Activated CD8-positive, alpha-beta memory T cell treated with anti-CD3 and anti-CD28 coated beads, Interleukin-2, amount 50 U/mL, for 1 hour (primary cell): ENCODE results near the gene FLVCR1.

ENCODE experiments used
- DNase-seq: peaks from one replicate; pipeline ENCODE4 v3.0.0-alpha.2; 2020; ENCODE audit errors: extremely low read depth

The FLVCR1 gene

DNA sequence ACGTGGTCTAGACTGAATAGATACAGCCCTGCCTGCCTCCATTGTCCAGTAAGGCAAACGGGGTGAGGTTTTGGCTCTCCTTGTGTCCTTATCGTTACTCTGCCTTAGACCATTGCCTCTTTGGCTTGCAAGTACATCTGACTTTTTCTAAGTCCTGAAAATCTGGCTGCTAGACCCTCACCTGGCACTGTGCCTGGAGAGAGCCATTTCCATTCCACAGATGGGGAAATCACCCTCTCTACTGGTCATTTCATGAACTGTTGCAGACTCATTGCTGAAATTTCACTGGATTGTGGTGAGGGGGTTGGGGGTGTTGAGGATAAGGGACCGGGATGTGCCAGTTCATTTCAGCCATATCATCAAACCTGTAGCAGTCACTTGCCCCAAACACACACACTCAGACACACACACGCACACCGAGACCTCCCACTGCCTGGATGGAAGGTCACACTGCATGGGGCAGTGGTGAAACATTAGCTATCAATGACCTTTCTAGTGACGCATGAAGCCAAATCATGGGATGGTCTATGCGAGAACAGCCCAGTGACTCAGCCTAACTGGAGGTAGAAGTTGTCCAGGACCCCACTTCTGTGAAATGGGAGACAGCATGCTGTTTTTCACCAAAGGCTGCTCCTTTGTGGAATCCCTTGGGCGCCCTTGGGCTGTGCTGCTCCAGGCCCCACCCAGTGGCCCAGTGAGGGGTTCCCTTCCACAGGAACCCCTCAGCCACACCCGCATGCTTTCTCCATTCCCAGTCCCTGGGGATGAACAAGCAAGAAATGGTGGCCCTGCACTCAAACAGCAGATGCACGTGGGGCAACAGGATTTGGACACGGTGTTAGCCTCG lies 57.4 kb downstream of the FLVCR1 start:
- DNase-seq, result no peak

DNA sequence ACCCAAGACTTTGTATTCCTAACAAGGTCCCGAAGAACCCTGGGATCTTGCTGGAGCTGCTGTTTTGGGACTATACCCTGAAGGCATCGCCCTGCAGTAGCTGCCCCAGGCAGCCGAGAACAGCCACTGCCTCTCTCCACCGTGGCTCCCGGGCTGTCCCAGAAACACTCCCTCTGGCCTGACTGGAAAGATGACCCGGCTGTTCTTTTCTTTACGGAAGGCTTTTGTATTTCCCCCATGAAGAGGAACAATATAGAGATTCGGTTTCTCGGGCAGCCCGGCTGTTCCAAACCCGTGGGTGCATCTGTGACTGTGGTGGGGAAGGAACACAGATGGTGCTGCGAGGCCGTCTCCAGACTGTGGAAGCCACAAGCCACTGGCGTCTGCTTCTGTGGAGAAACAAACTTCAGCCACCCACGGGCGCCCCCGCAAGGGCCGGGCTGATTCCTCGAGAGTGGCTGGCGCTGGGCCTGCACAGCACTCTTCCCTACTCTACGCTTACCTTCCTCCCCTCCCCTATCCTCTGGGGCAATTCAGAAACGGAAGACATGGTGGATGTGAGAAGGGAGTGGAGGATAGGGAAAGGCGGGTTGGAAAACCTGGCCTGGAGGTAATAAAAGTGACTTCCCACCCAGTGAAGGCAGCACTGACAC lies 58.5 kb downstream of the FLVCR1 start:
- no peak for DNase-seq

DNA sequence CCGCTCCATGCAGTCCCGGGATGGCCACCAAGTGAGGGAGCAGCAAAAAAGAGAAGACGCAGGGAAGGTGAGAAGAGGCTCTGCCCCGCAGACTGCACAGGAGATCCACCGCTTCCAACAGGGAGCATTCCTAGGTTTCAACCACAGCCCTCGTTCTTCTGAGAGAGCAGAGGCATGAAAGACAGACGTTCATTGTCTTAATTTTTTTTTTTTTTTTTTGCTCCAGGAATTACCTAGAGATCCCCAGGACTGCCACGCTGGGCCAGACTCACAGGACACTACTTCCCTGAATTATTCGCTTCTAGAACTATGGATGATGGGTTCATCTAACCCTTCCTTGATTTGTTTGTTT lies 59.0 kb downstream of the FLVCR1 start:
- DNase-seq, result no peak

DNA sequence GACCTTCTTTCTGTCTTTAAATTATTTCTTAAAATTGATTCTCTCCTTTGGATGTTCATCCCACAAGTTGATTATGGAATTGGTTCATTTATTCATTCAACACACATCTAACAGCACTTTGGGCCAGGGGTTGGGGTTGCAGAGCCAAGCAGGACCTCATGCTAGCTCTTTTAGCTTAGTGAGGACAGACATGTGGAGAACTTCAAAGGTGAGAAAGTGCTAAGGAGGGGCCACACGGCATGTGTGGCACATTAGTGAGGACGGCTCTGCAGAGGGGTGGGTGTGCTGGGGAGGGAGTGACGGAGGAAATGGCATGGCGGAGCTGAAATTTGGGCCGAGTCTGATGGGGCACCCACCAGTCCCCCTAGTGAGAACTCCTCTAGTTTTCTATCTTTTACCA lies 59.8 kb downstream of the FLVCR1 start:
- no peak for DNase-seq

DNA sequence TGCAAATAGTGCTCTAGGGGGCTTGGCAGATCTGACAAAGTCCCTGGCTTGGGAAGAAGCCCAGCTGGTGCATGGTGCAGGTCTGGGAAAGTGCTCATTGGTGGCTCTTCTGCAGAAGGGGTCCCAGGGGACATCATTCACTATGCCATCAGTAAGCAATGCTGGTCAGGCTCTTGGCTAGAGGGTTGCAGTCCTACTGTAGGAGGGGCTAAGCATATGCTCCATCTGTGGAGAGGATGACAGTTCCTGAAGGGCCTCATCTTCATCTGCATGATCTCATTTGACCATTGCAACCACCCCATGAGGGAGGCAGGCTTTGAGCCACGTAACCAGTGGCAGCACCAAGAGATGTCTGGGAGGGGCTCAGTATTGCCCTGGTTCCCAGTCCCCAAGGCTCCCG lies 60.7 kb downstream of the FLVCR1 start:
- no peak for DNase-seq

DNA sequence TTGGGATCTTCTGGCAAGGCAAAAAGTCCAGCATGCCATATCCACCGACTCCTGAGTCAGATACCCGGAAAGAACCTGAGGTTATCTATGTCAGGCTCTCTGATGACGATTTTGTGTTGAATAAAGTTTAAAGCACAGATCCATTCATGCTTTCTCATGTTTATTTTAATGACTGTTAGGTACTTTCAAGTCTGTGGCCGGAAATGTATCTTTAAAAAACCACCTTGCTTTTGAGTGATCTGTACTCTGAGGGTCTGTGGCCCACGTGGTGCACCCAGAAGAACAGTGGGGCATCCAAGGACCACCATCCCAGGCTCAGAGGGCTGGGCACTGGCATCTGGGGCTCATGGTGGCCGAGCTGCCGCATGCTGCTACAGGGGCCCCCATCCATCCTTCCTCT lies 62.2 kb downstream of the FLVCR1 start:
- DNase-seq, result no peak

DNA sequence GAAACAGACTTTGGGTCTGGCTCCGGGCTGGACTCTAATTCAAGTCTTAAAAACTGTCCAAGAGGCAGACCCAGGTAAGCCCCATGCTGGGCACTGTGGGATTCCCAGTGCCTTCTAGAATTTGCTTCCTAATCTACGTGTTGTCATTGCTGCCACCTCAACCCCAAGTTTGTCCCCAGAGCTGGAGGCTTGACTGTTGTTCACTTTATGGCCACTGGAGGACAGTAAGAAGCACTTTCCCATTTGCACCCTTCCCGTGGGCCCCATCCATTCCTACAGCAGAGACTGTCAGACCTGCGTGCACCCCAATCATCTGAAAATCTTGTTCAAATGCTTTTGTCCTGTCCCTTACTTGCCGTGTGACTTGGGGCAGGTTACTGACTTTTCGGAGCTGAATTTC lies 62.8 kb downstream of the FLVCR1 start:
- DNase-seq, result no peak

DNA sequence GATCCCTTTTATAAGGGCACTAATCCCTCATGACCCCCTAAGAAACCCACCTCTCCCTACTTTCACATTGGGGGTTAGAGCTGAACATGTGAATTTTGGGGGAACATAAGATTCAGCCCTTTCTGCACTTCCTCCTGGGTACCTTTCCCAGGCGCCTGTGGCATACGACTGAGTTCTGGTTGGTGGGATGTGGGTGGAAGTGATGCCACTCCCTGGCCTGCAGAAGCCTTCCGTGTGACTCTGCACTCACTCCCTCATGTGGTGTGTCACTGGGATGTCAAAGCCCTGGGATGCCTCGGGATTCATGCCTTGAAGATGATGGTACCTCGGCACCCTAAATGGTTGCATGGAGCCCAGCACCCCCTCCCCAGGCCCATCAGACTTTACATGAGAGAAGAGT lies 63.9 kb downstream of the FLVCR1 start:
- DNase-seq, result no peak

DNA sequence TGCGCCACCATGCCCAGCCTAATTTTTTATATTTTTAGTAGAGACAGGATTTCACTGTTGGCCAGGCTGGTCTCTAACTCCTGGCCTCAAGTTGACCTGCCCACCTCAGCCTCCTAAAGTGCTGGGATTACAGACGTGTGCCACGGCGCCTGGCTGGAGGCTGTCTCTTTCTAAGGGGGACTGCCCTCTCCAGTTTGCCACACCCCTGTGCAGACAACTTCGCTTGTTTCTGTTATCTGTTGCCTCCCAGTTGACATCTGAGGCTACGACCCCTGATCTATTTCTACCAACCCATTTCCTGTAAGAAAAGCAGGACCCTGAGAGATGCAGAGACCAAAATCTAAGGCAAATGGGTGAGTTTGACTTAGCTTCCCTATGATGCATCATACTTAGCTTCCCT lies 68.3 kb downstream of the FLVCR1 start:
- no peak for DNase-seq

DNA sequence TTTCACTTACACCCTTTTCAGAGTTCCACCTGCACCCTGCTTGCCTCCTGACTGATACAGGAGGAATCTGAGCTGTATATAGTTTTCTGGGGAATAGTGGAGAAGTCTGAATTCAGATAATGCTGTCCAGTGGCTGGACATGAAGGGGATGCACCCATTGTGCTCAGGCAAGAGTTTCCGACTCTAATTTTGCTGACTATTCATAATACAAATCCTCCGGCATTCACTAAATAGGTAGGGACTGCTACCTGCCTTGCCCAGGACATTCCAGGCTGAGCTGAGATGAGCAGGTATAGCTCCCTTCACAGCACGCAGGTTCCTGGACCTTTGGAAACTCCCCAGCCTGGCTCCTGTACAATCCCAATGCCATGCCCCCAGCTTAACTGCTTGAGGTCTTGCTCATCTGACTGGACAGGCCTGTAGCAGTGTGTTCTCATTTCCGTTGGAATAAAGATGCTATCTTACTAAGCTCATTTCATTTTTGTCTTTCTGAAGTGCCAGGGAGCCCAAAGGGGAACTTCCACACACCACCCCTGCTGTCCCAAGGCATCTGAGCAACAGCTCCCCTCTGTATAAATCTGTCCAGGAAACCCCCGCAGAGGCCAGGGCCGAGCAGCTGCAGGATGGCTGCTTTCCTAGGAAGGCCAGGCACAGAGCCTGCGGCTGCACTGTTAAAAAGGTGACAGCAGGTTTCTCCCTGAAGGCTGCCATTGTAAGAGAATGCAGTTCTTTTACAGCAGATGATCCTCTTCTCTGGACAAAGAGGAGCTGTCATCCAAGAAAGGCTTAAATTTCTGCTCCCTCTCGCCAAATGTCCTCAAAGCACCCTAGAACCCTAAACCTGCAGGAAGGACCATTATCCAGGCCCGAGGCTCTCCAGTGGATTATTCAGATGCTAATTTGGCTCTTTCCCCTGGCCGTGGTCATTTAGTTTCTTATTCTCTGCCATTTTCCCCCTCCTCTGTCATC lies 70.5 kb downstream of the FLVCR1 start:
- DNase-seq, result no peak

DNA sequence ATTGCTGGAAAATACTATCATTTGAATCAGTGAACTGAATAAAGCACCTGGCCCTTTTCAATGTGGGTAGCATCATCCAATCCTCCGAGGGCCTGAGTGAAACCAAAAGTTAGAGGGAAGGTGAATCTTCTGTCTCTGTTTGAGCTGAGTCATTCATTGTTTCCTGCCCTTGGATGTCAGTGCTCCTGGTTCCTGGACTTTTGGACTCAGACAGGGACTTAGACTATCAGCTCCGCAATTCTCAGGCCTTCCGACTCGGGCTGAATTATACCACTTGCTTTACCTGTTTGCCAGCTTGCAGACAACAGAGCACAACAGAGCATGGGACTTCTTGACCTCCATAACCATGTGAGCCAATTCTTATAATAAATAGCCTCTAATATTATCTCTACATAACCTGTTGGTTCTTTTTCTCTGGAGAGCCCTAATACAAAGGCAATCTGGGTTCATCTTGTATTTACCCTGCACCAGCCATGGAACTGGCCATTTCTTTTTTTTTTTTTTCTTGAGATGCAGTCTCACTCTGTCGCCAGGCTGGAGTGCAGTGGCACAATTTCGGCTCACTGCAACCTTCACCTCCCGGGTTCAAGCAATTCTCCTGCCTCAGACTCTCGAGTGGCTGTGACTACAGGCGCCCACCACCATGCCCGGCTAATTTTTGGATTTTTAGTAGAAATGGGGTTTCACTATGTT lies 73.1 kb downstream of the FLVCR1 start:
- DNase-seq, result no peak

DNA sequence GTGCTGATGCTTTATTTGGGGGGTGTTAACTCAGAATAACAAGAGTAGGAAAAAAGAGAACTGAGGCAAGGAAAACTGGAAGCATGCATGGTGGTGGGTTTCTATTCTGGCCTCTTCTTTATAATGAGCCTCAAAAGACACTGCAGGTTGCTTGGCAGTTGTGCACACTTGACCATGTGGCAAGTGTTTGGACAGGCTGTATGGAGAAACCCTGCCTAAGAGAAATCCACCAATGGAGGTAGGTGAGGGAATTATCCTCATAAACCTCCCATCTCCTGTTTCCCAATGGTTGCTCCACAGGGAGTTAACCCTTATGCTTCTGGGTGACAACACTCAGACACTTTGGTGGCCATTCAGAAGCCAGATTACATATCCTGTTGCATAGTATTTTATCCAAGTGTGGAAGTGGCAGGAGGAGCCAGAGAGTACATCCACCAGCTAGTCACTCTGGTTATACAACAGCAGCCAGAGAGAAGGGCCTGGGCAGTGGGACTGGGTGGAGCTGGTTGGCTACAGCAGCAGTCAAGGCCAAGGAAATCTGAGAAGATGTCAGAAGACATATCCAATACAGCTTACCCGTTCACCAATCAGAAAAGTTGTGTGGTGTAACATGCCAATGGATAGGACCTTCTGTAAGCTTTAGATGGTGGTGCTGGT lies 75.9 kb downstream of the FLVCR1 start:
- no peak for DNase-seq

DNA sequence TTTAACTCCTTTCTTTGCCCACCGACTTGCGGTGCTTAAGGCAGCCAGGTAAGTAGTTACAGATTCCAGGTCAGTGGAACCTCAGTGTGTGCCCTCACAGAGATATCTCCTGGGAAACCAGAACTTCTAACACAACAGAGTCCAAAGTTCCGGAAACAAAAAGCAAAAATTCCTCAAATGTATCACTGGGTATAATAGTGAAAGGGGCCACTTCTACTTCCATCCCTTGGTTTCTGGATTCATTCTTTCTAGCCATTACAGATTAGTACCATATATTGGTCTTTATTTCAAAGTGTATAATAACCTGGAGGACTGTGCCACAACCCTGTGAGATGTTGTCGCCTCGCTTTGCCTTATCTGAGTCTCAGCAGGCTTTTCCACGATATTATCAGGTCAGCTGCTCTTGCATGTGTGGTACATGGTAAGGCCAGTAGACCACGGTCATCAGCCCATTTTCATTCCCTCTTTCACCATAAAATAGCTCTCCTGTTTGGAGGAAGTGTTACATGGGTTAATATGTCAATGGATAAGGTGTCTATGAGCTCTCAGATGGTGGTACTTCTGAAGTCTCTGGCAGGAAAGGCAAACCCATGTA lies 77.4 kb downstream of the FLVCR1 start:
- DNase-seq, result no peak

DNA sequence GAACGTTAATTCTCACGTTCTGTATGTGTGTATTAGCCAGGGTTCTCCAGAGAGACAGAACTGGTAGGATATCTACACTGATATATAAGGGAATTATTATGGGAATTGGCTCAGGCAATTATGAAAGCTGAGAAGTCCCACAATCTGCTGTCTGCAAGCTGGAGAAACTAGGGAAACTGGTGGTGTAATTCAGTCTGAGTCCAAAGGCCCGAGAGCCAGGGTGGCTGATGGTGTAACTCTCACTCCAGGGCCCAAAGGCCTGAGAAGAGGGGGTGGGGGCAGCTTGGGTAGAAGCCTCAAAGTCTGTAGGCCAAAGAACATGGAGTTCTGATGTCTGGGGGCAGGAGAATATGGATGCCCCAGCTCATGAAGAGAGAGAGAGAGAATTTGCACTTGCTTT lies 79.0 kb downstream of the FLVCR1 start:
- DNase-seq, result no peak

DNA sequence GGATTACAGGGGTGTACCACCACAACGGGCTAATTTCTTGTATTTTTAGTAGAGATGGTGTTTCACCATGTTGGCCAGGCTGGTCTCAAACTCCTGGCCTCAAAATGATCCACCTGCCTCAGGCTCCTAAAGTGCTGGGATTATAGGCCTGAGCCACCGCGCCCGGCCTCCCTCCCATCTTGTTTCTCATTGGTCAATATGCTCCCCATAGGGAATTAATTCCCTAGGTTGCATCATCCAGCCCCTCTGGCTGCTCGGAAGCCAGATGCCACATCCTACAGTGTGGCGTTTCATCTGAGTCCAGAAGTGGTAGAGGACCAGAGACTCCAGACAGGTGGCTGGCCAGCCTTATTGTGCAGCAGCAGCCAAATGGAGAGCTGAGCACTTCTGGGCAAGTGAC lies 80.8 kb downstream of the FLVCR1 start:
- no peak for DNase-seq

DNA sequence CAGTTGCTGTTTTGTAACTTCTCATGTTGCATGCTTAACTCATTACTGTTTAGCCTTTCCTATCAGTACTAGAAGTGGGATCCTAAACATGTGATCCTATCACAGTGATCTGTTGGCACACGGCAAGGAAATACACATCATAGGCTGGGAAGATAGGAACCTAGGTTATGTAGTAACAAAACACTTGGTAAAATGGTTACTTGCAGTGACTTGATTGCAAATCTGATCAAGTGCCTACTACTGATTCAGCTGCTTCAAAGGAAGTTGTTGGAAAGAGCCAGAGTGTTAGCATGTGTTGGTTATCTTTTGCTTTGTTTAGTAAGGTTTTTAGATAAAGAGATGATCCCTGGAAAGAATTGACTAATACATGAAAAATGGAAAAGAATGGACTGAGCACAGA lies 83.4 kb downstream of the FLVCR1 start:
- no peak for DNase-seq

DNA sequence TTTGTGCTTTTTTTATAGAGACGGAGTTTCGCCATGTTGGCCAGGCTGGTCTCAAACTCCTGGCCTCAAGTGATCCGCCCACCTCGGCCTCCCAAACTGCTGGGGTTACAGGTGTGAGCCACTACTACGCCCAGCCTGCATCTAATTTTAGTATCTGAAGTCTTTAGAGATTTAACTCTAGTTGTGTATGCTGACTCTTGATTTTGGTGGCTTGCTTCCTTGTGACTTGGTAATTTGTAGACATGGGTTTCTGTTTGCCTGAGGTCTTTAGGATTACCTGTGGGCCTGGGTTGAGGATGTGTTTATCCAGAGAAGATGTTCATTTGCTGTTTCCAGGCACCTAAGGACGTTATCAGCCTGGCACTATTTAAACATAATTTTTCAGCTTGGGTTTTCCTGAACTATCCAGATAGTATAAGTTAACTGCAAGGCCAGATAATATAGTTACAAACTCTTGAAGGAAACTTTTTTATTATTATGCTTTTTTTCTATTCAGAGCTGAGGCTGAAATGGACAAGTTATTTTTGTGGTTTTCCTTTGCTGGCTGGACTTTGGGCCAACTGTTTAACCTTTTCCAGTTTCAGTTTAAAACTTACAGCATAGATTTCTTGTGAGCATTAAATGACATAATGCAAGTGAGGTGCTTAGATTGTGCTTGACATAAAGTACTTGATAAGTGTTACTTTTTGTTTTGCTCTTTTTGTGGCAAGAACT lies 84.8 kb downstream of the FLVCR1 start:
- DNase-seq, result no peak

DNA sequence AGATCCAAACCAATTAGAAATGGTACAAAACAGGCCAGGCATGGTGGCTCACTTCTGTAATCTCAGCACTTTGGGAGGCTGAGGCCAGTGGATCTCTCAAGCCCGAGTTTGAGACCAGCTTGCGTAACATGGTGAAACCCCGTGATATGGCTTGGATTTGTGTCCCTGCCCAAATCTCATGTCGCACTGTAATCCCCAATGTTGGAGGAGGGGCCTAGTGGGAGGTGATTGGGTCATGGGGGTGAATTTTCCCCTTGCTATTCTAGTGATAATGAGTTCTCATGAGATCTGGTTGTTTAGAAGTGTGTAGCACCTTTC lies 85.3 kb downstream of the FLVCR1 start:
- DNase-seq, result no peak

DNA sequence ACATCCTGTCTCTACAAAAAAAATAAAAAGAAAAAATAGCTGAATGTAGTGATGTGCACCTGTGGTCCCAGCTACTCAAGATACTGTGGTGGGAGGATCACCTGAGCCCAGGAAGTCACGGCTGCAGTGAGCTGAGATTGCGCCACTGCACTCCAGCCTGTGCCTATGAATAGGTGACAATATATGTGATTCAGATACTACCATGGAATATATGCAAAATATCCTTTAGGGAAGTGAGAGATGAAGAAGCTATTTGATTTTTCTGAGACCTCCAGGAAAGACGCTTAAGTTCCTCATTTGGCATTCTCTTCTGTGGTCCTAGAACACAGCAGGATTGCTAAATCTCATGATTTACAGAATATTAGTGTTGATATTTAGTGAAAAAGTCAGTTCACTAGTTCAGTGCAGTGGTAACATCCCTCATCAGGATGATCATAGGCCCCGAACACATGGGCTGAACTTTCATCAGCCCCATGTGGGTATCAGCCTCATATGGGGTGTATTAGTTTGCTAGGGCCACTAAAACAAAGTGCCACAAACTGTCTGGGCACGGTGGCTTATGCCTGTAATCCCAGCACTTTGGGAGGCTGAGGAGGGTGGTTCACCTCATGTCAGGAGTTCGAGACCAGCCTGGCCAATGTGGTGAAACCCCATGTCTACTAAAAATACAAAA lies 86.3 kb downstream of the FLVCR1 start:
- no peak for DNase-seq

DNA sequence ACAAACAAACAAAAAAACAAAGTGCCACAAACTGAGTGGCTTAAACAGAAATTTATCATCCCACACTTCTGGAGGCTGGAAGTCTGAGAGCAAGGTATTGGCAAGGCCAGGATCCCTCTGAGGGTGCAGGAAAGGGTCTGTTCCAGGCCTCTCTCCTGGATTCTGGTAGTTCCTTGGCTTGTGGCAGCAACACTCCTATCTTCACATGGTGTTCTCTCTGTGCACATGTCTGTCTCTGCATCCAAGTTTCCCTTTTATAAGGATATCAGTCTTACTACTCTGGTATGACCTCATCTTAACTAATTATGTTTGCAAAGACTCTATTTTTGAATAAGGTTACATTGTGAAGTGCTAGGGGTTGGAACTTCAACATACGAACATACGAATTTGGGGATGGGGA lies 87.0 kb downstream of the FLVCR1 start:
- DNase-seq, result no peak
